ENCODE measurements around the gene SREBF2. TPM values are rescaled to one million over a fixed set of nuclear protein-coding genes. Genes with fewer than 3 reads are reported as not detected.

SREBF2 gene
- total and polyA plus RNA-seq, 2 of the 8 experiments (the other 6 are each of a cell fraction or from before 2014, with no cell fraction given) = 125 to 144 TPM

GRCh38 chr22:41831383-41831782 lies 1.5 kb upstream of the SREBF2 start:
- Histone ChIP-seq H4K91ac (replicated peaks; ENCODE audit: insufficient read length, low read length) (no peak overlapping the region), H2BK120ac (replicated peaks; ENCODE audit: low read depth, low read length) (peak overlapping the region; percentile 11), H4K5ac (ENCODE audit: insufficient read length, low read depth, low read length) (no peak overlapping the region), H3K4me1 (replicated peaks in 1 of 4; ENCODE audit: control insufficient read depth in 3 of 4, insufficient read depth in 4 of 4, low read length in 3 of 4) (peaks cover 0 to 8% (median 2%) of the 10 kb centered on the region in 4 experiments; a peak in 4 of 7 replicates), H3K9me3 (ENCODE audit: insufficient read depth in 2 of 2, low read depth in 1 of 2, low read length in 1 of 2) (no peaks in the 10 kb centered on the region), H4K20me1 (replicated peaks in 1 of 2; ENCODE audit: control insufficient read depth in 1 of 2, insufficient read depth in 2 of 2, low read length in 2 of 2) (peaks cover 0 to 3% of the 10 kb centered on the region in 2 experiments), H2BK20ac (ENCODE audit: low read length) (peak overlapping the region; percentile 82; the same call in 1 of the 2 replicates), H2AFZ (ENCODE audit: low read length) (no peak overlapping the region), H3K14ac (ENCODE audit: insufficient read length) (no peak overlapping the region), H3K27ac (ENCODE audit: low read depth, low read length) (no peak overlapping the region), H3K79me2 (ENCODE audit: control insufficient read depth in 1 of 2, insufficient read depth in 2 of 2, low read length in 2 of 2) (peaks cover 14 to 29% of the 10 kb centered on the region in 2 experiments), H3K9ac (replicated peaks in 1 of 4; ENCODE audit: extremely low read depth in 1 of 4, low read depth in 3 of 4, low read length in 3 of 4) (no peak overlapping the region), H2AK5ac (ENCODE audit: low read depth, low read length) (0 out of 2 replicates have a peak overlapping the region, but pooled peaks have one; percentile 69), H3K4me2 (ENCODE audit: insufficient read depth in 1 of 2, low read depth in 2 of 2, low read length in 2 of 2) (peak overlapping the region in 1 of 2 experiments; percentile 78; a peak in 1 of 4 replicates), H3K23me2 (ENCODE audit: low read depth, low read length) (peaks cover 5% of the 10 kb centered on the region), H3K27me3 (replicated peaks in 1 of 4; ENCODE audit: control insufficient read depth in 3 of 4, extremely low read depth in 1 of 4, insufficient read depth in 3 of 4, low read length in 3 of 4) (no peaks in the 10 kb centered on the region), H3K79me1 (ENCODE audit: low read depth, low read length) (peaks cover 6% of the 10 kb centered on the region; the same call in 1 of the 2 replicates), H3K18ac (ENCODE audit: extremely low read depth, low read length) (no peak overlapping the region), H3K4ac (replicated peaks; ENCODE audit: insufficient read length, low read depth, low read length) (no peak overlapping the region), H4K8ac (ENCODE audit: extremely low read depth, insufficient read depth, low read length) (no peak overlapping the region; the same call in 1 of the 2 replicates), H3K56ac (replicated peaks; ENCODE audit: insufficient read length, low read depth, low read length) (no peak overlapping the region), H2BK5ac (ENCODE audit: low read depth, low read length) (no peak overlapping the region; the same call in 1 of the 2 replicates), H3K23ac (ENCODE audit: insufficient read length) (no peak overlapping the region), H3K36me3 (ENCODE audit: control insufficient read depth in 2 of 4, insufficient read depth in 4 of 4, low read length in 3 of 4) (peaks cover 5 to 11% (median 8%) of the 10 kb centered on the region in 4 experiments; a peak in 7 of 8 replicates), H2BK12ac (ENCODE audit: low read depth, low read length) (no peak overlapping the region), H2BK15ac (ENCODE audit: low read length) (no peak overlapping the region), H3K4me3 (ENCODE audit: extremely low read depth in 1 of 4, insufficient read depth in 2 of 4, low read depth in 3 of 4, low read length in 4 of 4) (no peak overlapping the region)
- WGBS, 2 experiments (ENCODE audit: extremely low coverage in 1 of 2, insufficient coverage in 1 of 2, insufficient read length in 1 of 2, insufficient replicate concordance in 2 of 2, low coverage in 1 of 2, low lambda C conversion rate in 2 of 2, missing lambda C conversion rate in 1 of 2) = 92% methylated on average over 6 of the region's 6 CpGs; no CpG with 5 or more reads in 1 of the 2 experiments
- POLR2A ChIA-PET (ENCODE audit: partially characterized antibody) = interaction anchor here (0.7 to 8.5 kb wide), 9 partner anchors 9 to 165 kb away, joined by 3 to 85 read pairs (median 6); partner anchors contain the start of genes CCDC134, CENPM and SNU13
- FAIRE-seq = no peak
- CTCF ChIA-PET (ENCODE audit: partially characterized antibody) = interaction anchor here (1.1 to 6.0 kb wide), 4 partner anchors 15 to 133 kb away, joined by 4 to 27 read pairs (median 10); partner anchors contain the start of gene MEI1
- DNase-seq (ENCODE audit: low read depth in 1 of 2, low spot score in 2 of 2) = no peak
- TF ChIP-seq HDAC2 (IDR thresholded peaks at IDR 0.05; ENCODE audit: borderline replicate concordance in 1 of 2, low read depth in 2 of 2, low read length in 2 of 2) (no peak), SRF (IDR thresholded peaks at IDR 0.05; ENCODE audit: low read depth, low read length) (no peak), RBBP5 (IDR thresholded peaks at IDR 0.05; ENCODE audit: borderline replicate concordance, low read depth, low read length) (no peak), EZH2 (IDR thresholded peaks at IDR 0.05; ENCODE audit: low read depth, low read length, severe bottlenecking) (no peak)
- TF ChIP-seq, protein P1, sequence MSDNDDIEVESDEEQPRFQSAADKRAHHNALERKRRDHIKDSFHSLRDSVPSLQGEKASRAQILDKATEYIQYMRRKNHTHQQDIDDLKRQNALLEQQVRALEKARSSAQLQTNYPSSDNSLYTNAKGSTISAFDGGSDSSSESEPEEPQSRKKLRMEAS (IDR thresholded peaks at IDR 0.05) = no peak

All from H1 (cell line).